Thyroid gland (tissue), 4 donors: ENCODE results near the gene ZXDA.

Experiments
- CTCF ChIP-seq, 6 experiments: fragments of 200-600 bp in 3 of 6; fragments of 450-650 bp in 3 of 6; sonication (generic) in 3 of 6; IDR thresholded peaks; one replicate each; pipeline ENCODE4 v1.5.1; 2016 to 2019; ENCODE audit warnings: antibody characterized with exemption in 6 of 6, mild to moderate bottlenecking in 2 of 6, inconsistent platforms in 1 of 6, moderate library complexity in 1 of 6
- POLR2A ChIP-seq, 2 donors: fragments of 450-650 bp; IDR thresholded peaks; one replicate each; pipeline ENCODE4 v1.6.1; 2017; ENCODE audit warnings: antibody characterized with exemption in 2 of 2, mild to moderate bottlenecking in 2 of 2, moderate library complexity in 1 of 2

GRCh38 chrX:57871463-57871862 lies 38.8 kb downstream of the ZXDA start:
- TF ChIP-seq CTCF (IDR thresholded peaks at IDR 0.05) = no peak
- no peak for TF ChIP-seq POLR2A (IDR thresholded peaks at IDR 0.05)
